ENCODE measurements around the gene PASD1. TPM values are rescaled to one million over a fixed set of nuclear protein-coding genes. Genes with fewer than 3 reads are reported as not detected.

Gene PASD1
- total RNA-seq, 1 experiment from 2014 or later, result not detected

- ChIA-PET CTCF (no interaction called here), POLR2A (no interaction called here)
- H3K27ac Mint-ChIP-seq (ENCODE audit: low read depth, unreplicated experiment), result no peak overlapping the region
- DNase-seq (ENCODE audit: unreplicated experiment), result no peak
- H3K9me3 Mint-ChIP-seq (ENCODE audit: unreplicated experiment), result no peaks in the 10 kb centered on the region
- H3K4me3 Mint-ChIP-seq (ENCODE audit: unreplicated experiment), result no peak overlapping the region
- TF ChIP-seq CTCF (IDR thresholded peaks at IDR 0.05; ENCODE audit: unreplicated experiment), result no peak
- peaks cover 3% of the 10 kb centered on the region for H3K36me3 Mint-ChIP-seq (ENCODE audit: insufficient read depth, unreplicated experiment)
- no peaks in the 10 kb centered on the region for H3K4me1 Mint-ChIP-seq (ENCODE audit: insufficient read depth, unreplicated experiment)
- intact Hi-C loops (cut with micrococcal nuclease), result no loop called here
- H3K27me3 Mint-ChIP-seq (ENCODE audit: insufficient read depth, unreplicated experiment), result no peaks in the 10 kb centered on the region
- no TSS peak for BruUV-seq (replicated peaks)
These were observed 138.1 kb downstream of the PASD1 start for GRCh38 chrX:151701531-151701930.

- BruUV-seq (replicated peaks), result no TSS peak
- no peak for TF ChIP-seq CTCF (IDR thresholded peaks at IDR 0.05; ENCODE audit: unreplicated experiment)
- H3K9me3 Mint-ChIP-seq (ENCODE audit: unreplicated experiment), result no peaks in the 10 kb centered on the region
- intact Hi-C loops (cut with micrococcal nuclease), result no loop called here
- ChIA-PET CTCF (no interaction called here), POLR2A (no interaction called here)
- no peaks in the 10 kb centered on the region for H3K4me1 Mint-ChIP-seq (ENCODE audit: insufficient read depth, unreplicated experiment)
- no peak overlapping the region for H3K4me3 Mint-ChIP-seq (ENCODE audit: unreplicated experiment)
- H3K27me3 Mint-ChIP-seq (ENCODE audit: insufficient read depth, unreplicated experiment), result no peaks in the 10 kb centered on the region
- no peaks in the 10 kb centered on the region for H3K36me3 Mint-ChIP-seq (ENCODE audit: insufficient read depth, unreplicated experiment)
- no peak overlapping the region for H3K27ac Mint-ChIP-seq (ENCODE audit: low read depth, unreplicated experiment)
- no peak for DNase-seq (ENCODE audit: unreplicated experiment)
These were observed 138.7 kb downstream of the PASD1 start for GRCh38 chrX:151702026-151702714.

- ChIA-PET CTCF (no interaction called here), POLR2A (no interaction called here)
- intact Hi-C loops (cut with micrococcal nuclease), result no loop called here
- TF ChIP-seq CTCF (IDR thresholded peaks at IDR 0.05; ENCODE audit: unreplicated experiment), result no peak
- no TSS peak for BruUV-seq (replicated peaks)
- no peaks in the 10 kb centered on the region for H3K9me3 Mint-ChIP-seq (ENCODE audit: unreplicated experiment)
- no peak for DNase-seq (ENCODE audit: unreplicated experiment)
- H3K4me1 Mint-ChIP-seq (ENCODE audit: insufficient read depth, unreplicated experiment), result no peaks in the 10 kb centered on the region
- no peak overlapping the region for H3K27ac Mint-ChIP-seq (ENCODE audit: low read depth, unreplicated experiment)
- no peak overlapping the region for H3K4me3 Mint-ChIP-seq (ENCODE audit: unreplicated experiment)
- H3K36me3 Mint-ChIP-seq (ENCODE audit: insufficient read depth, unreplicated experiment), result no peaks in the 10 kb centered on the region
- H3K27me3 Mint-ChIP-seq (ENCODE audit: insufficient read depth, unreplicated experiment), result no peaks in the 10 kb centered on the region
These were observed 139.4 kb downstream of the PASD1 start for GRCh38 chrX:151702741-151703340.

- BruUV-seq (replicated peaks), result no TSS peak
These were observed 140.0 kb downstream of the PASD1 start for GRCh38 chrX:151703487-151703886.

More at GRCh38 chrX:151703487-151703886, 140.0 kb downstream of the PASD1 start:
- H3K4me1 Mint-ChIP-seq (ENCODE audit: insufficient read depth, unreplicated experiment), result no peaks in the 10 kb centered on the region
- intact Hi-C loops (cut with micrococcal nuclease), result no loop called here
- POLR2A ChIA-PET, result no interaction called here
- H3K9me3 Mint-ChIP-seq (ENCODE audit: unreplicated experiment), result no peaks in the 10 kb centered on the region
- no peak overlapping the region for H3K4me3 Mint-ChIP-seq (ENCODE audit: unreplicated experiment)
- CTCF ChIA-PET, result no interaction called here
- DNase-seq (ENCODE audit: unreplicated experiment), result peak; percentile 52
- no peak for TF ChIP-seq CTCF (IDR thresholded peaks at IDR 0.05; ENCODE audit: unreplicated experiment)
- H3K36me3 Mint-ChIP-seq (ENCODE audit: insufficient read depth, unreplicated experiment), result no peaks in the 10 kb centered on the region
- H3K27me3 Mint-ChIP-seq (ENCODE audit: insufficient read depth, unreplicated experiment), result no peaks in the 10 kb centered on the region
- no peak overlapping the region for H3K27ac Mint-ChIP-seq (ENCODE audit: low read depth, unreplicated experiment)

All from MCF 10A (cell line).